HG02885 (cell line): ENCODE results near the gene SARNP.
"Not testable (repeated sequence)": the region's sequence is repeated elsewhere in the genome, so short reads cannot be mapped to it uniquely, and the experiment has no call there.

Experiments
- ATAC-seq: cut with Tn5 transposase; IDR thresholded peaks from one replicate; pipeline ENCODE4 v1.9.1; 2021; ENCODE audit warnings: mild to moderate bottlenecking; ENCODE audit not compliant: unreplicated experiment, poor library complexity

Gene SARNP

GRCh38 chr12:55840581-55841351, 23.2 kb upstream of the SARNP start:
- ATAC-seq = no peak

GRCh38 chr12:55839345-55840140, 22.0 kb upstream of the SARNP start:
- no peak for ATAC-seq

- no peak for ATAC-seq
Observed at GRCh38 chr12:55838361-55838760, 20.8 kb upstream of the SARNP start.

- ATAC-seq = not testable (repeated sequence)
Observed at GRCh38 chr12:55834400-55834799, 16.9 kb upstream of the SARNP start.

- no peak for ATAC-seq
Observed at GRCh38 chr12:55833056-55833455, 15.5 kb upstream of the SARNP start.

GRCh38 chr12:55831447-55831815, 13.9 kb upstream of the SARNP start:
- ATAC-seq = no peak

GRCh38 chr12:55830601-55831446, 13.3 kb upstream of the SARNP start:
- peak; percentile 16 for ATAC-seq

GRCh38 chr12:55829967-55830600, 12.6 kb upstream of the SARNP start:
- peak; percentile 26 for ATAC-seq

- ATAC-seq = no peak
Observed at GRCh38 chr12:55828357-55828756, 10.8 kb upstream of the SARNP start.

- no peak for ATAC-seq
Observed at GRCh38 chr12:55827806-55828205, 10.3 kb upstream of the SARNP start.

GRCh38 chr12:55824726-55825125, 7.2 kb upstream of the SARNP start:
- no peak for ATAC-seq

- no peak for ATAC-seq
Observed at GRCh38 chr12:55823419-55823818, 5.9 kb upstream of the SARNP start.

GRCh38 chr12:55822228-55822627, 4.7 kb upstream of the SARNP start:
- no peak for ATAC-seq

GRCh38 chr12:55820679-55821078, 3.2 kb upstream of the SARNP start:
- no peak for ATAC-seq

GRCh38 chr12:55818886-55819285, 1.4 kb upstream of the SARNP start:
- ATAC-seq = no peak

GRCh38 chr12:55818140-55818728, 710 bp upstream of the SARNP start:
- peak; percentile 28 for ATAC-seq

- no peak for ATAC-seq
Observed at GRCh38 chr12:55816881-55817344, 611 bp downstream of the SARNP start.

GRCh38 chr12:55815473-55815872, 2.1 kb downstream of the SARNP start:
- ATAC-seq = no peak

GRCh38 chr12:55814257-55814656, 3.3 kb downstream of the SARNP start:
- no peak for ATAC-seq

GRCh38 chr12:55812088-55812487, 5.4 kb downstream of the SARNP start:
- no peak for ATAC-seq
